Fibroblast of lung (primary cell): ENCODE results near the gene KCNK5. TPM values are rescaled to one million over a fixed set of nuclear protein-coding genes. Genes with fewer than 3 reads are reported as not detected.

ENCODE experiments used
- DNase-seq, 2 donors: peaks; one replicate each; pipeline versions ENCODE4 v3.0.0 to v3.0.0-alpha.2; 2010; ENCODE audit warnings: low read depth in 2 of 2
- H2AFZ ChIP-seq: 2 replicates; pipeline ENCODE4 v1.5.1; 2012; ENCODE audit warnings: low read length, control low read depth, inconsistent platforms
- H3K27ac ChIP-seq: 2 replicates; pipeline ENCODE4 v1.5.1; 2011; ENCODE audit warnings: low read length, control low read depth; ENCODE audit not compliant: insufficient read depth
- H3K27me3 ChIP-seq: 2 replicates; pipeline ENCODE4 v1.5.1; 2011; ENCODE audit warnings: mild to moderate bottlenecking, low read length; ENCODE audit not compliant: control insufficient read depth, insufficient read depth
- H3K36me3 ChIP-seq: 2 replicates; pipeline ENCODE4 v1.5.1; 2011; ENCODE audit warnings: low read length; ENCODE audit not compliant: control insufficient read depth, insufficient read depth
- H3K4me1 ChIP-seq: 2 replicates; pipeline ENCODE4 v1.5.1; 2011; ENCODE audit warnings: low read length; ENCODE audit not compliant: control insufficient read depth, insufficient read depth; ENCODE audit errors: extremely low read depth
- H3K4me2 ChIP-seq: 2 replicates; pipeline ENCODE4 v1.5.1; 2011; ENCODE audit warnings: low read length, control low read depth; ENCODE audit not compliant: insufficient read depth; ENCODE audit errors: extremely low read depth
- H3K4me3 ChIP-seq, 4 experiments: fragments of 200-600 bp in 1 of 4; sonication (generic) in 1 of 4; replicated peaks in 1 of 4; 2 replicates each; pipeline ENCODE4 v1.5.1; 2011 to 2016; ENCODE audit warnings: low read length in 4 of 4, low read depth in 3 of 4, mild to moderate bottlenecking in 3 of 4, control low read depth in 2 of 4, inconsistent platforms in 1 of 4, mixed read lengths in 1 of 4; ENCODE audit not compliant: insufficient read depth in 1 of 4; ENCODE audit errors: control extremely low read depth in 1 of 4
- H3K79me2 ChIP-seq: 2 replicates; pipeline ENCODE4 v1.5.1; 2012; ENCODE audit warnings: mild to moderate bottlenecking, low read length, inconsistent platforms; ENCODE audit not compliant: control insufficient read depth, insufficient read depth
- H3K9ac ChIP-seq: 2 replicates; pipeline ENCODE4 v1.5.1; 2011; ENCODE audit warnings: mild to moderate bottlenecking, low read length, control low read depth; ENCODE audit not compliant: insufficient read depth
- H3K9me3 ChIP-seq: 2 replicates; pipeline ENCODE4 v1.5.1; 2012; ENCODE audit warnings: low read depth, low read length; ENCODE audit not compliant: control insufficient read depth, insufficient read depth
- H4K20me1 ChIP-seq: 2 replicates; pipeline ENCODE4 v1.5.1; 2011; ENCODE audit warnings: low read length; ENCODE audit not compliant: control insufficient read depth, insufficient read depth; ENCODE audit errors: extremely low read depth
- EZH2 ChIP-seq: IDR thresholded peaks from 2 replicates; pipeline ENCODE4 v1.5.1; 2012; ENCODE audit warnings: low read length, control low read depth, mild to moderate bottlenecking; ENCODE audit errors: missing control alignments
- polyA plus RNA-seq, 2 donors: library from polyadenylated mRNA; depleted of rRNA in 1 of 2; stranded (reverse) in 1 of 2; unstranded in 1 of 2; fragments of >200 nt; gene quantifications; 2 replicates each; pipeline ENCODE4 v1.2.1, GENCODE V29; 2011 to 2012; ENCODE audit warnings: missing spikeins in 1 of 2
- total RNA-seq: library from RNA; depleted of rRNA; stranded (reverse); fragments of >200 nt; gene quantifications from 2 replicates; pipeline ENCODE4 v1.2.1, GENCODE V29; 2014
- TF ChIP-seq, protein P1 (sequence below), 2 donors: IDR thresholded peaks in 1 of 2; conservative IDR thresholded peaks in 1 of 2; 1 replicate in 1 of 2; 2 replicates in 1 of 2; pipeline ENCODE4 v1.5.1; 2011 to 2012; ENCODE audit warnings: low read length in 2 of 2, control low read depth in 1 of 2, inconsistent platforms in 1 of 2, low read depth in 1 of 2, mild to moderate bottlenecking in 1 of 2

The KCNK5 gene
- total and polyA plus RNA-seq, 2 donors (not counting 1 experiment from before 2014, with no cell fraction given): under 0.01 to 0.02 TPM

DNA sequence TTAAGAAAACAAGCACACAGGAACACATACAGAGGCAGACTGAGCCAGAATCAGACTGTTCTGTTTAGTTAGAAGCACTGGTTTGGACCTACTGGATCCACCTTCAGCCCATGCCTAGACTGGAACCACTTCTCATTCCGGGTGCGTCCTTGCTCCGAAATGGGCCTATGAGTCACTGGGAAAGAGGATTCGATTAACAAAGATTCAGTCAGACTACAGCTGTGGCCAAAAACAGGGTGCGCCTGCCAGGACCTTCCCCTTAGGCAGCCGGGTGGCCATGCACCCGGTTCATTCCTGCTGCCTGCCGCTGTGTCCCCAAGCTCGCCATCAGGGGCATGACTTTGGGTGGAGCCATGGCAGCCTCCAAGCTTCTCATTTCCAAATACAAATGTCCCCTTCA, 14.5 kb upstream of the KCNK5 start:
- H3K79me2 ChIP-seq: no peaks in the 10 kb centered on the region
- no peaks in the 10 kb centered on the region for H3K9me3 ChIP-seq
- no peaks in the 10 kb centered on the region for H3K36me3 ChIP-seq
- TF ChIP-seq EZH2: no peak
- TF ChIP-seq, protein P1, sequence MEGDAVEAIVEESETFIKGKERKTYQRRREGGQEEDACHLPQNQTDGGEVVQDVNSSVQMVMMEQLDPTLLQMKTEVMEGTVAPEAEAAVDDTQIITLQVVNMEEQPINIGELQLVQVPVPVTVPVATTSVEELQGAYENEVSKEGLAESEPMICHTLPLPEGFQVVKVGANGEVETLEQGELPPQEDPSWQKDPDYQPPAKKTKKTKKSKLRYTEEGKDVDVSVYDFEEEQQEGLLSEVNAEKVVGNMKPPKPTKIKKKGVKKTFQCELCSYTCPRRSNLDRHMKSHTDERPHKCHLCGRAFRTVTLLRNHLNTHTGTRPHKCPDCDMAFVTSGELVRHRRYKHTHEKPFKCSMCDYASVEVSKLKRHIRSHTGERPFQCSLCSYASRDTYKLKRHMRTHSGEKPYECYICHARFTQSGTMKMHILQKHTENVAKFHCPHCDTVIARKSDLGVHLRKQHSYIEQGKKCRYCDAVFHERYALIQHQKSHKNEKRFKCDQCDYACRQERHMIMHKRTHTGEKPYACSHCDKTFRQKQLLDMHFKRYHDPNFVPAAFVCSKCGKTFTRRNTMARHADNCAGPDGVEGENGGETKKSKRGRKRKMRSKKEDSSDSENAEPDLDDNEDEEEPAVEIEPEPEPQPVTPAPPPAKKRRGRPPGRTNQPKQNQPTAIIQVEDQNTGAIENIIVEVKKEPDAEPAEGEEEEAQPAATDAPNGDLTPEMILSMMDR (conservative IDR thresholded peaks at IDR 0.05 in 1 of 2, IDR thresholded peaks at IDR 0.05 in 1 of 2; ENCODE audit: low read depth in 1 of 2, low read length in 2 of 2): no peak
- no peak overlapping the region for H3K4me2 ChIP-seq
- H3K9ac ChIP-seq: no peak overlapping the region
- DNase-seq: no peak
- H4K20me1 ChIP-seq: no peaks in the 10 kb centered on the region
- no peaks in the 10 kb centered on the region for H3K27me3 ChIP-seq
- H3K4me3 ChIP-seq: no peak overlapping the region
- no peaks in the 10 kb centered on the region for H3K4me1 ChIP-seq
- no peak overlapping the region for H2AFZ ChIP-seq
- H3K27ac ChIP-seq: no peak overlapping the region

- no peak for TF ChIP-seq EZH2
- TF ChIP-seq, protein P1 (conservative IDR thresholded peaks at IDR 0.05 in 1 of 2, IDR thresholded peaks at IDR 0.05 in 1 of 2; ENCODE audit: low read depth in 1 of 2, low read length in 2 of 2): no peak
- Histone ChIP-seq H3K4me1 (no peaks in the 10 kb centered on the region), H2AFZ (no peak overlapping the region), H3K27me3 (no peaks in the 10 kb centered on the region), H3K9ac (no peak overlapping the region), H3K4me2 (no peak overlapping the region), H3K79me2 (no peaks in the 10 kb centered on the region), H3K9me3 (no peaks in the 10 kb centered on the region), H4K20me1 (no peaks in the 10 kb centered on the region), H3K4me3 (no peak overlapping the region), H3K27ac (no peak overlapping the region), H3K36me3 (no peaks in the 10 kb centered on the region)
- DNase-seq: no peak
Observed at GRCh38 chr6:39240155-39240757, 11.0 kb upstream of the KCNK5 start.

DNA sequence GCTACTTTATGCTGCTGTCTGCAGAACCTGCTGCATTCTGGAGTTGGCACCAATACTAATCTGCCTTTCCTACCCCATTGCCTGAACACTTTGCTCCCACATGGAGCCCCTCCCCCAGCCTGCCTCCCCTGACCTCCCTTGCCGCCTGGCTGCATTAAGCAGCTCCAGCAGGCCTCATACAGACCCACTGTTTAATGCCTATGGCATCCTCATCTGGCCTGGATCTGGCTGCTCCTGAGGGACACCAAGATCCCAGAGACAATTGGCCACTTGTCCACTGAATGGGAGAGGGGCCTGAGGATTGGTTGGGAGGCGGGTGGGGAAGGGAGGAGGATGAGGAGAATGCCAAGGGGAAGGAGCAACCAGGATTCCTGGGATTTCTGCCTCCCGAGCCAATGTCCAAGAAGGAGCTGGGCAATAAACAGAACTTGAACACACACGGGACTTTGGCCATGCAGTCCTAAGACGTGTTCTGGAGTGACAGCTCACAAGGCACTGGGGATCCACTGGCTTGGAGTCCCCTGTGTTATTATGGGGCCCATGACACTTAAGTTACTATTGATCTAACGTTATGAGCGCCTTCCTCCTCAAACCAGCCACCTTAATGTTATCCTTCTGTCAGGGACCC, 10.4 kb upstream of the KCNK5 start:
- Histone ChIP-seq H3K9me3 (no peaks in the 10 kb centered on the region), H3K4me1 (no peaks in the 10 kb centered on the region), H2AFZ (no peak overlapping the region), H3K36me3 (no peaks in the 10 kb centered on the region), H3K27me3 (no peaks in the 10 kb centered on the region), H3K9ac (no peak overlapping the region), H3K4me2 (no peak overlapping the region), H4K20me1 (no peaks in the 10 kb centered on the region), H3K27ac (no peak overlapping the region), H3K79me2 (no peaks in the 10 kb centered on the region), H3K4me3 (no peak overlapping the region)
- DNase-seq: no peak
- TF ChIP-seq, protein P1 (conservative IDR thresholded peaks at IDR 0.05 in 1 of 2, IDR thresholded peaks at IDR 0.05 in 1 of 2; ENCODE audit: low read depth in 1 of 2, low read length in 2 of 2): no peak
- TF ChIP-seq EZH2: no peak
